IMR-90 (cell line): Measurements from ENCODE around the gene PPFIBP2. TPM values are rescaled to one million over a fixed set of nuclear protein-coding genes. Genes with fewer than 3 reads are reported as not detected.

Experiments
- ATAC-seq: fragments of 200-7000 bp; cut with Tn5 transposase; 2 replicates; pipeline ENCODE4 v1.9.1; 2020; ENCODE audit warnings: low read depth, mild to moderate bottlenecking, moderate library complexity
- BruUV-seq: library from RNA; stranded (reverse); fragments of 400-500 nt; replicated peaks from 2 replicates; lab custom pipeline; 2021; lab: Mats Ljungman, UMichigan
- CTCF ChIA-PET: fragments of 300-600 bp; formaldehyde crosslinking; extraction: SDS; loops from one replicate; lab custom pipeline; 2021; ENCODE audit warnings: antibody characterized with exemption; lab: Yijun Ruan, JAX
- POLR2A ChIA-PET: fragments of 300-600 bp; sonication (Branson Sonifier 250); formaldehyde crosslinking; loops from one replicate; lab custom pipeline; 2022; ENCODE audit warnings: antibody characterized with exemption; ENCODE audit not compliant: unreplicated experiment; lab: Charles Lee
- DNase-seq: peaks from one replicate; pipeline ENCODE4 v3.0.0; 2013
- H2AFZ ChIP-seq: replicated peaks from 2 replicates; pipeline ENCODE3; 2013; ENCODE audit warnings: low read length, mild to moderate bottlenecking; ENCODE audit not compliant: poor library complexity
- H2AK5ac ChIP-seq: 2 replicates; pipeline ENCODE4 v1.6.1; 2013; ENCODE audit warnings: low read depth, low read length, inconsistent platforms
- H2AK9ac ChIP-seq: replicated peaks from 2 replicates; pipeline ENCODE3; 2013; ENCODE audit warnings: mild to moderate bottlenecking, low read depth, low read length, moderate library complexity; ENCODE audit not compliant: poor library complexity
- H2BK120ac ChIP-seq: 2 replicates; pipeline ENCODE4 v1.6.1; 2013; ENCODE audit warnings: low read depth, low read length, inconsistent platforms
- H2BK15ac ChIP-seq: 3 replicates; pipeline ENCODE4 v1.6.1; 2013; ENCODE audit warnings: low read depth, low read length, inconsistent platforms
- H2BK20ac ChIP-seq: 2 replicates; pipeline ENCODE4 v1.6.1; 2013; ENCODE audit warnings: low read depth, mild to moderate bottlenecking, inconsistent platforms, low read length, moderate library complexity
- H2BK5ac ChIP-seq: 2 replicates; pipeline ENCODE4 v1.6.1; 2013; ENCODE audit warnings: mild to moderate bottlenecking, low read depth, low read length, inconsistent platforms; ENCODE audit not compliant: poor library complexity, severe bottlenecking
- H3K14ac ChIP-seq: replicated peaks from 2 replicates; pipeline ENCODE4 v1.6.1; 2013; ENCODE audit warnings: low read depth, low read length, inconsistent platforms
- H3K18ac ChIP-seq: 2 replicates; pipeline ENCODE4 v1.6.1; 2013; ENCODE audit warnings: low read depth, low read length, control low read depth
- H3K23ac ChIP-seq: 2 replicates; pipeline ENCODE4 v1.6.1; 2013; ENCODE audit warnings: low read depth, low read length, inconsistent platforms
- H3K27ac ChIP-seq: 2 replicates; pipeline ENCODE4 v1.5.1; 2013; ENCODE audit warnings: mild to moderate bottlenecking, control low read depth, low read length; ENCODE audit not compliant: insufficient read depth
- H3K27me3 ChIP-seq: 2 replicates; pipeline ENCODE4 v1.6.1; 2013; ENCODE audit warnings: low read length; ENCODE audit not compliant: control insufficient read depth, insufficient read depth
- H3K36me3 ChIP-seq: 2 replicates; pipeline ENCODE4 v1.6.1; 2013; ENCODE audit warnings: low read length, mixed read lengths; ENCODE audit not compliant: control insufficient read depth, insufficient read depth
- H3K4ac ChIP-seq: 2 replicates; pipeline ENCODE4 v1.6.1; 2013; ENCODE audit warnings: low read depth, low read length, inconsistent platforms
- H3K4me1 ChIP-seq: 2 replicates; pipeline ENCODE4 v1.6.1; 2013; ENCODE audit warnings: low read length, mixed read lengths; ENCODE audit not compliant: control insufficient read depth, insufficient read depth
- H3K4me2 ChIP-seq: 2 replicates; pipeline ENCODE4 v1.6.1; 2013; ENCODE audit warnings: low read depth, mild to moderate bottlenecking, control low read depth, low read length, moderate library complexity
- H3K4me3 ChIP-seq: 2 replicates; pipeline ENCODE4 v1.5.1; 2013; ENCODE audit warnings: low read depth, mild to moderate bottlenecking, control low read depth, low read length, moderate library complexity; ENCODE audit not compliant: insufficient read depth
- H3K56ac ChIP-seq: 2 replicates; pipeline ENCODE4 v1.6.1; 2013; ENCODE audit warnings: low read length, inconsistent platforms; ENCODE audit not compliant: insufficient read depth; ENCODE audit errors: extremely low read depth
- H3K79me1 ChIP-seq, 2 experiments: 2 replicates each; pipeline ENCODE4 v1.6.1; 2013; ENCODE audit warnings: low read length in 2 of 2, inconsistent platforms in 1 of 2, low read depth in 1 of 2
- H3K9ac ChIP-seq: 2 replicates; pipeline ENCODE4 v1.6.1; 2013; ENCODE audit warnings: low read depth, low read length, control low read depth
- H3K9me1 ChIP-seq: 2 replicates; pipeline ENCODE4 v1.6.1; 2013; ENCODE audit warnings: low read length, inconsistent platforms; ENCODE audit not compliant: insufficient read depth
- H3K9me3 ChIP-seq: 2 replicates; pipeline ENCODE4 v1.6.1; 2013; ENCODE audit warnings: low read length; ENCODE audit not compliant: control insufficient read depth, insufficient read depth
- H4K20me1 ChIP-seq: 2 replicates; pipeline ENCODE4 v1.6.1; 2013; ENCODE audit warnings: low read length, inconsistent platforms; ENCODE audit not compliant: insufficient read depth
- H4K5ac ChIP-seq: 2 replicates; pipeline ENCODE4 v1.6.1; 2013; ENCODE audit warnings: mild to moderate bottlenecking, low read depth, low read length, control low read depth
- H4K8ac ChIP-seq, 2 experiments: 2 replicates each; pipeline ENCODE4 v1.6.1; 2013; ENCODE audit warnings: low read depth in 2 of 2, low read length in 2 of 2, control low read depth in 1 of 2, inconsistent platforms in 1 of 2
- H4K91ac ChIP-seq: 2 replicates; pipeline ENCODE4 v1.6.1; 2013; ENCODE audit warnings: low read depth, low read length, inconsistent platforms; ENCODE audit not compliant: insufficient read depth
- BHLHE40 ChIP-seq: fragments of 150-350 bp; IDR thresholded peaks from 2 replicates; pipeline ENCODE4 v1.6.1; 2016; ENCODE audit warnings: mild to moderate bottlenecking, low read depth, low read length
- CEBPB ChIP-seq: IDR thresholded peaks from 2 replicates; pipeline ENCODE4 v1.6.1; 2012; ENCODE audit warnings: low read depth, low read length, improper control_type of control experiment
- CHD1 ChIP-seq: IDR thresholded peaks from 2 replicates; pipeline ENCODE4 v1.6.1; 2012; ENCODE audit warnings: low read depth, low read length, improper control_type of control experiment
- ELK1 ChIP-seq: fragments of 150-350 bp; IDR thresholded peaks from 2 replicates; pipeline ENCODE4 v1.6.1; 2016; ENCODE audit warnings: low read depth, mild to moderate bottlenecking, low read length, moderate library complexity, borderline replicate concordance
- FOS ChIP-seq: fragments of 150-350 bp; IDR thresholded peaks from 2 replicates; pipeline ENCODE4 v1.6.1; 2016; ENCODE audit warnings: low read depth, low read length
- MAFK ChIP-seq: IDR thresholded peaks from 2 replicates; pipeline ENCODE4 v1.6.1; 2012; ENCODE audit warnings: low read depth, low read length, improper control_type of control experiment
- MAZ ChIP-seq: IDR thresholded peaks from 2 replicates; pipeline ENCODE4 v1.6.1; 2012; ENCODE audit warnings: low read depth, mild to moderate bottlenecking, low read length, improper control_type of control experiment, moderate library complexity, borderline replicate concordance
- MXI1 ChIP-seq: IDR thresholded peaks from 2 replicates; pipeline ENCODE4 v1.6.1; 2012; ENCODE audit warnings: low read depth, mild to moderate bottlenecking, low read length, moderate library complexity, borderline replicate concordance
- NFE2L2 ChIP-seq: fragments of 150-350 bp; IDR thresholded peaks from 2 replicates; pipeline ENCODE4 v1.6.1; 2016; ENCODE audit warnings: low read depth, mild to moderate bottlenecking, low read length
- POLR2A ChIP-seq: IDR thresholded peaks from 2 replicates; pipeline ENCODE4 v1.6.1; 2012; ENCODE audit warnings: mild to moderate bottlenecking, low read depth, low read length
- SMC3 ChIP-seq: fragments of 150-350 bp; IDR thresholded peaks from 2 replicates; pipeline ENCODE4 v1.6.1; 2016; ENCODE audit warnings: low read depth, mild to moderate bottlenecking, antibody characterized with exemption, low read length, moderate library complexity
- USF2 ChIP-seq: fragments of 150-350 bp; IDR thresholded peaks from 2 replicates; pipeline ENCODE4 v1.6.1; 2017; ENCODE audit warnings: mild to moderate bottlenecking, antibody characterized with exemption, low read length, low read depth
- WGBS, 2 experiments: methylation state at CpG; one replicate each; pipeline versions ENCODE4 v1.1.5 to v1.1.7; 2013; ENCODE audit warnings: missing lambda C conversion rate in 2 of 2; ENCODE audit not compliant: insufficient read length in 1 of 2; ENCODE audit errors: extremely low coverage in 2 of 2; 5-methylcytosine and 5-hydroxymethylcytosine counted together
- dilution Hi-C: fragments of 300-500 bp; cut with HindIII; formaldehyde crosslinking; loops from one replicate; pipeline ENCODE4 v1.14.3; 2018; ENCODE audit warnings: low sequenced_read_pairs; ENCODE audit not compliant: unreplicated experiment
- in situ Hi-C: fragments of 300-500 bp; cut with MboI; formaldehyde crosslinking; loops from 3 replicates; pipeline ENCODE4 v1.14.3; 2019; ENCODE audit warnings: low sequenced_read_pairs, inconsistent platforms, mixed read lengths
- intact Hi-C: fragments of 100-400 bp; cut with micrococcal nuclease; formaldehyde crosslinking; loops from 2 replicates; pipeline ENCODE4 v1.10.0; 2022
- polyA plus RNA-seq, 3 experiments: library from polyadenylated mRNA; depleted of rRNA; stranded (reverse); fragments of >200 nt; gene quantifications; 2 replicates each; pipeline ENCODE4 v1.2.3, GENCODE V29; 2012; ENCODE audit warnings: low replicate concordance in 1 of 3
- total RNA-seq: library from RNA; depleted of rRNA; stranded (reverse); fragments of >200 nt; gene quantifications from 2 replicates; pipeline ENCODE4 v1.2.3, GENCODE V29; 2012

The PPFIBP2 gene
- total and polyA plus RNA-seq, 2 of the 4 experiments (the other 2 are of a cell fraction) = 6.0 to 11.8 TPM

- BruUV-seq = no TSS peak
- TF ChIP-seq ELK1 = no peak
- no peak for TF ChIP-seq USF2
- TF ChIP-seq NFE2L2 = no peak
- no peak for TF ChIP-seq MAFK
- no peak for TF ChIP-seq FOS
- no peak for TF ChIP-seq CEBPB
- TF ChIP-seq MAZ = no peak
- TF ChIP-seq BHLHE40 = no peak
- TF ChIP-seq CHD1 = no peak
- TF ChIP-seq SMC3 = no peak
- no peak for TF ChIP-seq MXI1
- no peak for TF ChIP-seq POLR2A
- H3K14ac ChIP-seq = no peak overlapping the region
Measured at GRCh38 chr11:7656704-7657103, 142.9 kb downstream of the PPFIBP2 start.

More at GRCh38 chr11:7656704-7657103, 142.9 kb downstream of the PPFIBP2 start:
- Histone ChIP-seq H3K9ac (no peak overlapping the region), H3K23ac (no peak overlapping the region), H2AK5ac (no peak overlapping the region), H2AK9ac (peak overlapping the region; percentile 42), H3K79me1 (no peaks in the 10 kb centered on the region), H2BK15ac (no peak overlapping the region), H3K4me3 (no peak overlapping the region), H3K27me3 (no peaks in the 10 kb centered on the region), H3K18ac (no peak overlapping the region), H4K8ac (no peak overlapping the region), H2BK5ac (no peak overlapping the region), H3K9me3 (no peaks in the 10 kb centered on the region), H2BK120ac (no peak overlapping the region), H3K4me2 (no peak overlapping the region), H3K4ac (no peak overlapping the region), H3K4me1 (no peaks in the 10 kb centered on the region), H3K56ac (no peak overlapping the region), H4K5ac (no peak overlapping the region), H4K91ac (no peak overlapping the region), H4K20me1 (no peaks in the 10 kb centered on the region), H3K27ac (no peak overlapping the region), H3K36me3 (peaks cover 2% of the 10 kb centered on the region; the same call in 1 of the 2 replicates), H2AFZ (peak overlapping the region; percentile 51), H2BK20ac (no peak overlapping the region), H3K9me1 (no peaks in the 10 kb centered on the region)
- WGBS, 2 experiments = 88% methylated on average over 3 of the region's 11 CpGs; no CpG with 5 or more reads in 1 of the 2 experiments
- in situ Hi-C loops (no loop called here), intact Hi-C loops (loop anchor here (2.0 kb wide), 2 partner anchors 86 to 144 kb away; partner anchors contain the start of gene PPFIBP2), dilution Hi-C loops (no loop called here)
- ATAC-seq = no peak
- DNase-seq = no peak
- ChIA-PET CTCF (interaction anchor here (0.7 to 3.8 kb wide), 11 partner anchors 7 to 144 kb away, joined by 3 to 59 read pairs (median 4); no protein-coding TSS in a partner anchor), POLR2A (interaction anchor here (1.0 kb wide), 1 partner anchor 85 kb away, joined by 5 read pairs; no protein-coding TSS in a partner anchor)
